NB4 (cell line): Measurements from ENCODE around the gene ACBD4.

Experiments used
- CTCF ChIP-seq: IDR thresholded peaks from one replicate; pipeline ENCODE4 v1.5.1; 2012; ENCODE audit warnings: low read depth, low read length
- POLR2A ChIP-seq: IDR thresholded peaks from 2 replicates; pipeline ENCODE4 v1.6.1; 2011; ENCODE audit warnings: mild to moderate bottlenecking; ENCODE audit not compliant: insufficient read length; ENCODE audit errors: extremely low read depth
- TF ChIP-seq, protein P1 (sequence below): IDR thresholded peaks from 2 replicates; pipeline ENCODE4 v1.6.1; 2011; ENCODE audit warnings: low read depth, low read length

GRCh38 chr17:45145035-45145389 lies 9.5 kb downstream of the ACBD4 start:
- no peak for TF ChIP-seq POLR2A
- TF ChIP-seq CTCF, result no peak
- TF ChIP-seq, protein P1, sequence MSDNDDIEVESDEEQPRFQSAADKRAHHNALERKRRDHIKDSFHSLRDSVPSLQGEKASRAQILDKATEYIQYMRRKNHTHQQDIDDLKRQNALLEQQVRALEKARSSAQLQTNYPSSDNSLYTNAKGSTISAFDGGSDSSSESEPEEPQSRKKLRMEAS, result no peak
